Measurements from ENCODE around the gene SPRING1. TPM values are rescaled to one million over a fixed set of nuclear protein-coding genes. Genes with fewer than 3 reads are reported as not detected.

Gene SPRING1
- total and polyA plus RNA-seq, 2 experiments from 2014 or later = 36.0 to 95.2 TPM

- no peaks in the 10 kb centered on the region for H3K36me3 ChIP-seq (replicated peaks; ENCODE audit: insufficient read depth, low read depth)
- WGBS (ENCODE audit: low lambda C conversion rate, missing lambda C conversion rate) = 69% methylated on average over 6 of the region's 6 CpGs
- H3K27ac ChIP-seq = peak overlapping the region; percentile 58
- no peak for DNase-seq (ENCODE audit: low spot score)
- no peak overlapping the region for H2AFZ ChIP-seq
- H3K27me3 ChIP-seq = no peaks in the 10 kb centered on the region
- no peaks in the 10 kb centered on the region for H3K9me2 ChIP-seq (replicated peaks; ENCODE audit: insufficient read depth)
- peaks cover 87% of the 10 kb centered on the region for H3K79me2 ChIP-seq
- no peak overlapping the region for H3K4me3 ChIP-seq
- peaks cover 23% of the 10 kb centered on the region for H3K4me1 ChIP-seq (ENCODE audit: insufficient read depth)
- TF ChIP-seq EZH2 (IDR thresholded peaks at IDR 0.05; ENCODE audit: borderline replicate concordance) = no peak
- no peak for TF ChIP-seq EZH2phosphoT487 (IDR thresholded peaks at IDR 0.05; ENCODE audit: low read depth, severe bottlenecking, unreplicated experiment)
- no peak for TF ChIP-seq CTCF (IDR thresholded peaks at IDR 0.05; ENCODE audit: poor library complexity)
- no peaks in the 10 kb centered on the region for H3K9me3 ChIP-seq (ENCODE audit: low read depth)
- H3K4me2 ChIP-seq = peak overlapping the region; percentile 50
- H4K20me1 ChIP-seq (ENCODE audit: insufficient read depth, poor library complexity, severe bottlenecking) = peaks cover 53% of the 10 kb centered on the region
These were observed 10.0 kb downstream of the SPRING1 start for GRCh38 chr12:116727891-116728290.

- no peaks in the 10 kb centered on the region for H3K9me3 ChIP-seq (ENCODE audit: low read depth)
- H3K27me3 ChIP-seq = no peaks in the 10 kb centered on the region
- peaks cover 87% of the 10 kb centered on the region for H3K79me2 ChIP-seq
- DNase-seq (ENCODE audit: low spot score) = no peak
- TF ChIP-seq EZH2 (IDR thresholded peaks at IDR 0.05; ENCODE audit: borderline replicate concordance) = no peak
- TF ChIP-seq CTCF (IDR thresholded peaks at IDR 0.05; ENCODE audit: poor library complexity) = no peak
- no peak for TF ChIP-seq EZH2phosphoT487 (IDR thresholded peaks at IDR 0.05; ENCODE audit: low read depth, severe bottlenecking, unreplicated experiment)
- no peaks in the 10 kb centered on the region for H3K36me3 ChIP-seq (replicated peaks; ENCODE audit: insufficient read depth, low read depth)
- H3K27ac ChIP-seq = peak overlapping the region; percentile 58
- H3K4me2 ChIP-seq = peak overlapping the region; percentile 50
- H3K4me3 ChIP-seq = no peak overlapping the region
- H2AFZ ChIP-seq = no peak overlapping the region
- no peaks in the 10 kb centered on the region for H3K9me2 ChIP-seq (replicated peaks; ENCODE audit: insufficient read depth)
- WGBS (ENCODE audit: low lambda C conversion rate, missing lambda C conversion rate) = 57% methylated on average over 3 of the region's 3 CpGs
- peaks cover 23% of the 10 kb centered on the region for H3K4me1 ChIP-seq (ENCODE audit: insufficient read depth)
- peaks cover 53% of the 10 kb centered on the region for H4K20me1 ChIP-seq (ENCODE audit: insufficient read depth, poor library complexity, severe bottlenecking)
These were observed 10.6 kb downstream of the SPRING1 start for GRCh38 chr12:116727261-116727660.

GRCh38 chr12:116726694-116727093 is 11.2 kb downstream of the SPRING1 start:
- H3K9me3 ChIP-seq (ENCODE audit: low read depth) = no peaks in the 10 kb centered on the region
- H3K27me3 ChIP-seq = no peaks in the 10 kb centered on the region
- peaks cover 53% of the 10 kb centered on the region for H4K20me1 ChIP-seq (ENCODE audit: insufficient read depth, poor library complexity, severe bottlenecking)
- H3K4me1 ChIP-seq (ENCODE audit: insufficient read depth) = peaks cover 23% of the 10 kb centered on the region
- H3K36me3 ChIP-seq (replicated peaks; ENCODE audit: insufficient read depth, low read depth) = no peaks in the 10 kb centered on the region
- H3K4me2 ChIP-seq = peak overlapping the region; percentile 50
- no peak overlapping the region for H3K4me3 ChIP-seq
- H3K27ac ChIP-seq = peak overlapping the region; percentile 58
- no peak overlapping the region for H2AFZ ChIP-seq
- TF ChIP-seq EZH2phosphoT487 (IDR thresholded peaks at IDR 0.05; ENCODE audit: low read depth, severe bottlenecking, unreplicated experiment) (no peak), CTCF (IDR thresholded peaks at IDR 0.05; ENCODE audit: poor library complexity) (no peak), EZH2 (IDR thresholded peaks at IDR 0.05; ENCODE audit: borderline replicate concordance) (no peak)
- H3K9me2 ChIP-seq (replicated peaks; ENCODE audit: insufficient read depth) = no peaks in the 10 kb centered on the region
- DNase-seq (ENCODE audit: low spot score) = no peak
- H3K79me2 ChIP-seq = peaks cover 87% of the 10 kb centered on the region
- 30% methylated on average over 4 of the region's 4 CpGs for WGBS (ENCODE audit: low lambda C conversion rate, missing lambda C conversion rate)

- H3K27ac ChIP-seq = no peak overlapping the region
- H3K36me3 ChIP-seq (replicated peaks; ENCODE audit: insufficient read depth, low read depth) = no peaks in the 10 kb centered on the region
- DNase-seq (ENCODE audit: low spot score) = no peak
- no peak overlapping the region for H2AFZ ChIP-seq
- H3K79me2 ChIP-seq = peaks cover 70% of the 10 kb centered on the region
- H3K9me3 ChIP-seq (ENCODE audit: low read depth) = no peaks in the 10 kb centered on the region
- H3K4me2 ChIP-seq = no peak overlapping the region
- peaks cover 48% of the 10 kb centered on the region for H4K20me1 ChIP-seq (ENCODE audit: insufficient read depth, poor library complexity, severe bottlenecking)
- TF ChIP-seq EZH2 (IDR thresholded peaks at IDR 0.05; ENCODE audit: borderline replicate concordance) (no peak), CTCF (IDR thresholded peaks at IDR 0.05; ENCODE audit: poor library complexity) (no peak), EZH2phosphoT487 (IDR thresholded peaks at IDR 0.05; ENCODE audit: low read depth, severe bottlenecking, unreplicated experiment) (no peak)
- H3K27me3 ChIP-seq = no peaks in the 10 kb centered on the region
- no peaks in the 10 kb centered on the region for H3K9me2 ChIP-seq (replicated peaks; ENCODE audit: insufficient read depth)
- H3K4me3 ChIP-seq = no peak overlapping the region
- peaks cover 14% of the 10 kb centered on the region for H3K4me1 ChIP-seq (ENCODE audit: insufficient read depth)
These were observed 15.6 kb downstream of the SPRING1 start for GRCh38 chr12:116722245-116722644.

All from hepatocyte (in vitro differentiated cells).